ENCODE results near the gene CPPED1.

GRCh38 chr16:12753203-12754023 lies 50.3 kb downstream of the CPPED1 start:
- TF ChIP-seq POLR2AphosphoS5 (IDR thresholded peaks at IDR 0.05): no peak
- TF ChIP-seq CTCF (IDR thresholded peaks at IDR 0.05): no peak
- no peak for TF ChIP-seq POLR2A (IDR thresholded peaks at IDR 0.05)

Data from prostate gland (tissue), 2 donors.